HG03039 (cell line): Measurements from ENCODE around the gene AURKA.
A peak's percentile ranks its signal among the peaks of the same experiment; 100 is the strongest.
"Not testable (repeated sequence)": the region's sequence is repeated elsewhere in the genome, so short reads cannot be mapped to it uniquely, and the experiment has no call there.

Experiments used
- ATAC-seq: cut with Tn5 transposase; IDR thresholded peaks from one replicate; pipeline ENCODE4 v1.9.1; 2021; ENCODE audit warnings: mild to moderate bottlenecking, moderate library complexity; ENCODE audit not compliant: unreplicated experiment

AURKA gene

DNA sequence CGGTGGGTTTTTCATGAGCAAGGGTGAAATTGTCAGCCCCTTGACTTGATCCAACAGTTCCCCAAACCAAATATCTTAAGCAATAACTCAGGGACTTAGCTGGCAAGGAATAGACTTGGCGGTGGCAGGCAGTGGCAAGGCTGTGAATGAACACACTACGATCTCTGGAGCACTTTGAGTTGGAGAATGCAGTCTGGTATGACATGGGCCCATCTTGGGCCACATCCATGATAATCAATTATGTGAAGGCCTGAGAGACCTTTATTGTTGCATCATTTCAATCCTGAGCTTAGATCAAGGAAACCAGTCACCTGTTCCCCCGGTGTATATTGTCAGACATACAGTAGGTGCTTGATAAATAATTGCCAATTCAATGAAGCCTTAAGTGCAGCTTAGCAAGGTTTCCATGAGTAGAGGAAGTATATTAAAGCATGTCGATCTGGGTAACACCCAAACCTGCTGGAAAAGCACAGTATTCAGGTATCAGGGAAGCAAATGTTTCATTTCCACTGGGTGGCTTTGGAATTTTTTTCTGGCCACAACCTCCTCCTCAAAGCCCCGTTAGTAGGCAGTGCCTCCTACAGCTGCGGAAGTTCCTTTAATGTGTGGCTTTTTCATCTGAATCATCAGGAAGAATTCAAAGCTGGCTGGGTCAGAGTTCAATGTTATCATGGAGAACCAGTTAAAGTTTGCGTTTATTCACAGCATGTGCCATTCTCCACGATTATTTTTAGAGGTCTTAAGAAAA, 30.2 kb upstream of the AURKA start:
- ATAC-seq, result no peak

GRCh38 chr20:56420940-56421688, 29.1 kb upstream of the AURKA start:
- no peak for ATAC-seq

DNA sequence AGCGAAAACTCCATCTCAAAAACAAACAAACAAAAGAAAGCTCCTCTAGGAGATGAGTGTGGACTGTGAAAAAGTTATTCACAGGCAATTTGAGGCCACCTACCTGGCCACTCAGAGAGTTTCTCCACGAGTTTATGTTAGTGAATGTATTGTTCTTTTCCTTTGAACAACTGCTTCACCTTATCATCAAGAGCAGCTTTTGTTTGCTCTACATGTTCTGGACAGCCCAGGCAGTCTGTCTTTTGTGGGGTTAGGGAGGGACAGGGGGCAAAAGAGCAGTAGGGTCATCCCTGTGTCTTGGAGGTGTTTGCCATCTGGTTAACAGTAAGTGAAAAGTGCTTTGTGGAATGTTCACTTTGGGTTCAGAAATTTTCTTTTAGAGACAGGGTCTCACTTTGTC, 28.0 kb upstream of the AURKA start:
- ATAC-seq, result no peak

GRCh38 chr20:56418385-56418861, 26.4 kb upstream of the AURKA start:
- no peak for ATAC-seq

GRCh38 chr20:56417911-56418310, 25.9 kb upstream of the AURKA start:
- no peak for ATAC-seq

DNA sequence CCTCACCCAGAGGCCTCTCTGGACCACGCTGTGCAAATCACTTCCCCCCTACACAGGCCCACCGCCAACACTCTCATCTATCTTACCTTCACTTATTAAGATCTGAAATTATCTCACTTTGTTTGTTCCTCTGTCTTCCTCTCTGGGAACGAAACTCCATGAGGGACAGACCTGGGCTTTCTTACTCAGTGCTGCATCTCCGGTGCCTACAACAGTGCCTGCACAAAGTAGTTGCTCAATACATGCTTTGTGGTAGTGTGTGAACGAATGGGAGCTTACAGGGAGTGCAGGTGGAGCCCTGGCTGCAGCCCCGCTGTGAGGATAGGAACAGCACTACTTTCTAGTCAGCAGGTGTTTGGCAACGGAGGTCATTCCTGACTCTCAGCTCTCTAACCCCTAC, 25.4 kb upstream of the AURKA start:
- no peak for ATAC-seq

DNA sequence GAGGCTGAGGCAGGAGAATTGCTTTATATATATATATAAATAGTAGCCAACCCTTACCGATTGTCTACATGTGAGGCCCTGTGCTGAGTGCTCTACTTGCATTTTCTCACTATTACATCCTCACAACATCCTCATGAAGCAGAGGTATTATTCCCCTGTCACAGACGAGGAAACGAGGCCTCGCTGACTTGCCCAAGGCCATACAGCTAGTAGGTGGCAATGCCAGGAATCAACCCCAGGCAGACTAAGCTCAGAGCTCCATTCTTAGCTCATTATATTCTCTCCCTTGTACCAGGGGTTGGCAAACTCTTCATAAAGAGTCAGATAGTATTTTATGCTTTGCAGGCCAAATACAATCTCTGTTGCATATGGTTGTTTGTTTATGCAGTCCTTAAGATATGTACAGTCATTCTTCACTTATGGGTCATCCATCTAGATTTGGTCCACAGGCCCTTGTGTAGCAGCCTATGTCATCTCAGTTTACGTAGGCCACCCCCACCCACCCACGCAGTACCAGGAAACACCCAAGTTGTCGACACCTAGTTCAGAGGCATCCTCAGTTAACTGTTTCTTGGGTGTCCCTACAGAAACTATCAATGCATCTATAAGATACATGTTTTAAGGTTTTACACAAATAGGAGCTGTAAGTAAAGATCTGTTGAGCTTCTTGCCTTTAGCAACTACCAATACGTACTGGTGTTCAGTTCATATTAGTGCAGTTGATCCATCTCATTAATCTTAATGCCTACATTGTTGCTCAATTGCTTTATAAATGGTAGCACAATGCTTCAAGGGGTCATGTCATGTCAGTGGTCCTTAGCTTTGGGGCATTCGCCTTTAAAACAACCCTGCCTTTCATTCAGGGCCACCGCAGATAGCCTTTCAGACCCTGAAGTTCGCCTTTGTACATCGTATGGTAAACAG, 23.1 kb upstream of the AURKA start:
- no peak for ATAC-seq

- ATAC-seq, result no peak
Observed at GRCh38 chr20:56412949-56413348, 20.9 kb upstream of the AURKA start.

- no peak for ATAC-seq
Observed at GRCh38 chr20:56412473-56412790, 20.4 kb upstream of the AURKA start.

DNA sequence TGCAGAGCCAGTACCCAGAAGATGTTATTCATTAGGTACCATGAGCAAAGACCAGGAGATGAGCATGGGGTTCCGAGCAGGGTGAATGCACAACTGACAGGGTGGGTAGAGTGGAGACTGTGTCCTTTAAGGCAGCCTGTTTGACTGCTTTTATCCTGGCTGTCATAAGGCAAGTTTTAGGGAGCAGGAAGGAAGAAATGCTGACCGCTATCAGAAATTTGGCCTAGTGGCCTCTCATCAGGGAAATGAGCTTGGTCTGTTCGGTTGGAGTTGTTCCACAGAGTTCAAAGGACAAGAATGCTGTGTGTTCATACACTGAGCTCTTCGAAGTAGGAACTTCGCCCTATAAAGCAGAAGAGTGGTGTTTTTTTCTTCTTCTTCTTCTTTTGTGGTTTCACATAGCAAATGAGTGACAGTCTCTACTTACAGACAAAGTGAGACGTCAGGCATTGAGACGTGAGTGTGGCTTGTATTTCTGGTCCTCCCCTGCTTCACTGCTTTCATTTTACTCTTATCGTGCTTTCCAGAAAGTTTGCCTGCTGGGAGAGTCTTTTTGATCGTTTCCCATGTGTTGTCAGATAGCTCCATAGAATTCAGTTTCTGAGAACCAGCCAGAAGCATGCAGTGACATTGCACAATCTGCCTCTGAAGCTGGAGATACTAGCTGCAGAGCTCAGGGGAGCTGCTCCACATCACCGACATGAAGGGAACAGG, 19.9 kb upstream of the AURKA start, which contains the start of gene CASS4:
CASS4 (plus strand) TSS at position 502 of the 714 bp plus-strand sequence; CDS start at position 701, 199 bp downstream.
- no peak for ATAC-seq

DNA sequence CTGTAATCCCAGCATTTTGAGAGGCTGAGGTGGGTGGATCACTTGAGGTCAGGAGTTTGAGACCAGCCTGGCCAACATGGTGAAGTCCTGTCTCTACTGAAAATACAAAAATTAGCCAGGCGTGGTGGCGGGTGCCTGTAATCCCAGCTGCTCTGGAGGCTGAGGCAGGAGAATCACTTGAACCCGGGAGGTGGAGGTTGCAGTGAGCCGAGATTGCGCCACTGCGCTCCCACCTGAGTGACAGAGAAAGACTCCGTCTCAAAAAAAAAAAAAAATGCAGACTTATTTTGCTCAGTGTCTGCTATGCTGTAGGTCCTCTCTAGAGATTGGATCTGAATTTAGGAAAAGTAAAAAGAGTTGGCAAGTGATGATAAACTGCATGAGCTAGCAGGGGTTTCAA, 19.3 kb upstream of the AURKA start:
- ATAC-seq, result not testable (repeated sequence)

GRCh38 chr20:56409956-56410355, 17.9 kb upstream of the AURKA start:
- ATAC-seq, result no peak

DNA sequence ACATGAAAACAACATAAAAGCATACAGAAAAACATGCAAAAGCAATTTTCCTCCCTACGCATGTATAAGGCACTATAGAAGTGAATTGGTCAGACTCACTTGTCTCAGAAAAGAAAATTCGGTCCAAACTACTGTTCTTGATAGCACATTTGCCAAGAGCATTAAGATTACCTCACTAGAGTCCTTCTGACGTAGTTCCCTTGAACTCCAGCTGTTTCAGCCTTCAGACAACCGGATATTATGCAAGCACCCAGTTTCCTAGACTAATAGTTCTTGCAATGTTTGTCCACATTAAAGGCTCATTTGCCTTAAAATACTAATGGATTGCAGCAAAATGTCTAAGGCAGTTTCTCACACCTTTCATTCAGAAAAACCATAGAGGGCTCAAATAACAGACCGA, 17.5 kb upstream of the AURKA start:
- no peak for ATAC-seq

GRCh38 chr20:56406910-56407309, 14.9 kb upstream of the AURKA start:
- ATAC-seq, result no peak

- not testable (repeated sequence) for ATAC-seq
Observed at GRCh38 chr20:56405356-56405755, 13.3 kb upstream of the AURKA start.

- ATAC-seq, result no peak
Observed at GRCh38 chr20:56403465-56403864, 11.4 kb upstream of the AURKA start.

DNA sequence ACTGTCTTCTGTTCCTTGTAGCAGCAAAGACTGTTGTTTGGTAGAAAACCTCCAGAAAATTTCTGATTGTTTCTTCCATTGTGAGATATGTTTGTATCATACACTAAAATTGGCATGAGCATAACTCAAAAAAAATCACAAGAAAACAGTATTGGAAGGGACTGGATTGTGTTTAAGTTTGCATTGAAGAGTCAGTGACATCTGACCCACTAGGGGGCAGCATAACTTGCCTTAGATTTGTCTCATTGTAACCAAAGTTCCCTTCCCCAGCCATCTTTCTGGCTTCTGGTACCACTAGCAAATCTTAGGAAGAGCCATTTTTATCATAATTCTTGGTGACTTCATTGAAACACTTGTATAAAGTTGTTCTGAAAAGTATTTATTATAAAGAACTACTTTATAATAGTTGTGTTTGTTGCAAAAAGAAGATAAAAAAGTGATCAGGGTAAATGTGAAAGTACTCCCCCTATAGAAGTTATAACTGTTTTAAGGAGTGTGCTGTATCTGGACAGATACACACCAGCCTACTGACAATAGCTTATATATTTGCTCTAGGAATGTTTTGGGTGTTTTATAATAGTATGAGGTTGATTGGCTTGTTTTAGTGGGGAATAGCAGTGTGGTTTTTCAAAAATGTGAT, 8.1 kb upstream of the AURKA start:
- ATAC-seq, result peak; percentile 56

DNA sequence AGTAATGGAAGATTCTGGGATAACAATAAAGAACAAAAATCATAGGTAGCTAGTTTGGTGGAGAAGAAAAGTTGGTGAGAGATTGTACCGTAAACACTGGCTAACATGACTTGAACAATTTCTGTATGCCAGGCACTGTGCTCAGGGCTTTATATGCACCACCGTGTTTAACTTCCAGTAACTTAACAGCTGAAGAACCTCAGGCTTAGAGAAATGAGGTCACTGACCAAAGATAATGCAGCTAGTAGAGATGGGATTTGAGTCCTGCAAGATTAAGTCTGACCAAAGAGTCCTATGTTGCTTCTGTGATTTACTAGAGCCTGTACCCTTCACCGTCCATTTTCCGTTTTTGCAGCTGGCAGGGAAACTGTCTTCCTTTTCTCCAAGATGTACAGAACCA, 3.2 kb upstream of the AURKA start:
- no peak for ATAC-seq

DNA sequence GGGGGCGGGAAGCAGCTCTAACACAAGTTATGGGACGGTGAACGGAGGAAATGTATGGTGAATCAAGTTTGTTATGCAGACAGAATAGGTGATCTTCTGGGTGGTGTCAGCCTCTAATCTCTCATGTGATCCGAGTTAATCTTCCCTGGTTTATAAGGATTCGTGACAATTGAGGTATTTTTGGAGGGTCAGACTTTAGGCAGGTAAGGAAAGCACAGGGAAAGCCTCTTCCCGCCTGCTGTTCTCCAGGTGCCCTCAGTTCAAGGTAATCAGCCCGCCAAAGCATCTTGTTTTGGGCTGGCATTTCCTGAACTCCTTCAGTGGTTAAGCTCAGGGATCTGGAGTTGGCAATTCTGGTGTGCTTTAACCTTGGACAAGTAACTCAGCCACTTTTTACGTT, 1.6 kb upstream of the AURKA start:
- no peak for ATAC-seq

- ATAC-seq, result no peak
Observed at GRCh38 chr20:56392881-56393482, 967 bp upstream of the AURKA start.
